Epithelial cell of proximal tubule (primary cell): ENCODE results near the gene SLC26A1. TPM values are rescaled to one million over a fixed set of nuclear protein-coding genes. Genes with fewer than 3 reads are reported as not detected.

ENCODE experiments used
- DNase-seq: peaks from one replicate; pipeline ENCODE4 v3.0.0-alpha.2; 2011; ENCODE audit warnings: low read depth
- H3K4me3 ChIP-seq: 2 replicates; pipeline ENCODE4 v1.5.1; 2011; ENCODE audit warnings: low read depth, mild to moderate bottlenecking, low read length
- CTCF ChIP-seq: conservative IDR thresholded peaks from 2 replicates; pipeline ENCODE4 v1.5.1; 2012; ENCODE audit warnings: low read depth, mild to moderate bottlenecking, low read length
- total RNA-seq: library from RNA; depleted of rRNA; stranded (reverse); fragments of >200 nt; gene quantifications from 2 replicates; pipeline ENCODE4 v1.2.3, GENCODE V29; 2015

Gene SLC26A1
- 0.35 and 1.3 TPM in 2 replicates for total RNA-seq

GRCh38 chr4:993111-994029, at the start of gene SLC26A1:
TSS of gene SLC26A1 (minus strand) at chr4:993404. CDS start at chr4:991703, 1,701 bp downstream.
- no peak for TF ChIP-seq CTCF
- peak; percentile 55 for DNase-seq
- H3K4me3 ChIP-seq: peak within 1 kb of the TSS; percentile 58

- TF ChIP-seq CTCF: no peak
- H3K4me3 ChIP-seq: no peak overlapping the region
- no peak for DNase-seq
Measured at GRCh38 chr4:1042352-1043055, 49.3 kb upstream of the SLC26A1 start.

- TF ChIP-seq CTCF: no peak
- peak overlapping the region; percentile 28 for H3K4me3 ChIP-seq
- no peak for DNase-seq
Measured at GRCh38 chr4:1041936-1042330, 48.7 kb upstream of the SLC26A1 start.

GRCh38 chr4:1041147-1041935, 48.1 kb upstream of the SLC26A1 start:
- no peak for TF ChIP-seq CTCF
- DNase-seq: peak; percentile 20
- peak overlapping the region; percentile 28 for H3K4me3 ChIP-seq

GRCh38 chr4:1040344-1041146, 47.3 kb upstream of the SLC26A1 start:
- DNase-seq: no peak
- TF ChIP-seq CTCF: no peak
- no peak overlapping the region for H3K4me3 ChIP-seq
